Gastroesophageal sphincter (tissue), 3 donors: ENCODE results near the gene NUMA1.

Source experiments
- EP300 ChIP-seq: sonication (generic); formaldehyde crosslinking; IDR thresholded peaks from one replicate; pipeline ENCODE4 v1.6.1; 2017; ENCODE audit warnings: antibody characterized with exemption, mild to moderate bottlenecking
- POLR2A ChIP-seq, 2 donors: fragments of 450-650 bp; IDR thresholded peaks; one replicate each; pipeline ENCODE4 v1.6.1; 2017; ENCODE audit warnings: antibody characterized with exemption in 2 of 2, mild to moderate bottlenecking in 2 of 2, moderate library complexity in 1 of 2
- TF ChIP-seq, protein P1 (sequence below), 4 experiments: fragments of 200-600 bp in 2 of 4; fragments of 450-650 bp in 2 of 4; sonication (generic) in 1 of 4; IDR thresholded peaks; one replicate each; pipeline ENCODE4 v1.5.1; 2017 to 2019; ENCODE audit warnings: antibody characterized with exemption in 4 of 4, mild to moderate bottlenecking in 2 of 4, moderate library complexity in 2 of 4

DNA sequence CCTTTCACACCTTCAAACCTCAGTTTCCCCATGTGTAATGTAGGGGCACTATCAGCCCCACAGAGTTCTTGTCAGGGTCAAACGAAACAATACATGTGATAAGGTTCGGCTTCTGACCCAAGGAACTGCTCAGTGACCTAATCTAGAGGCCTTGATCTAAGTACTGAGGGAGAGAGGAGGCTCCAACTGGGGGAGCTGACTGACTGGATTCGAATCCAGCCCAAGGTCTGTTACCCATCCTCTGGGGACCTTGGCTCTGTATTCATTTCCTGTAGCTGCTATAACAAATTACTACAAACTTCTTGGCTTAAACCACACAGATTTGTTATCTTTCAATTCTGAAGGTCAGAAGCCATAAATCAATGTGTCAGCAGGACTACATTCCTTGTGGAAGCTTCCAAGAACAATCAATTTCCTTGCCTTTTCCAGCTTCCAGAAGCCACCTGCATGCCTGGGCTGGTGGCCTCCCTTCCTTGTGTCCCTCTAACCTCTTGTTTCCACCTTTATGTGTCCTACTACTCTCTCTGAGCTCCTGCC lies 42.8 kb upstream of the NUMA1 start:
- TF ChIP-seq, protein P1, sequence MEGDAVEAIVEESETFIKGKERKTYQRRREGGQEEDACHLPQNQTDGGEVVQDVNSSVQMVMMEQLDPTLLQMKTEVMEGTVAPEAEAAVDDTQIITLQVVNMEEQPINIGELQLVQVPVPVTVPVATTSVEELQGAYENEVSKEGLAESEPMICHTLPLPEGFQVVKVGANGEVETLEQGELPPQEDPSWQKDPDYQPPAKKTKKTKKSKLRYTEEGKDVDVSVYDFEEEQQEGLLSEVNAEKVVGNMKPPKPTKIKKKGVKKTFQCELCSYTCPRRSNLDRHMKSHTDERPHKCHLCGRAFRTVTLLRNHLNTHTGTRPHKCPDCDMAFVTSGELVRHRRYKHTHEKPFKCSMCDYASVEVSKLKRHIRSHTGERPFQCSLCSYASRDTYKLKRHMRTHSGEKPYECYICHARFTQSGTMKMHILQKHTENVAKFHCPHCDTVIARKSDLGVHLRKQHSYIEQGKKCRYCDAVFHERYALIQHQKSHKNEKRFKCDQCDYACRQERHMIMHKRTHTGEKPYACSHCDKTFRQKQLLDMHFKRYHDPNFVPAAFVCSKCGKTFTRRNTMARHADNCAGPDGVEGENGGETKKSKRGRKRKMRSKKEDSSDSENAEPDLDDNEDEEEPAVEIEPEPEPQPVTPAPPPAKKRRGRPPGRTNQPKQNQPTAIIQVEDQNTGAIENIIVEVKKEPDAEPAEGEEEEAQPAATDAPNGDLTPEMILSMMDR (IDR thresholded peaks at IDR 0.05), result no peak
- TF ChIP-seq EP300, result no peak
- no peak for TF ChIP-seq POLR2A (IDR thresholded peaks at IDR 0.05)
